Fibroblast of the conjunctiva (primary cell): ENCODE results near the gene ZNF646.
"Not testable (repeated sequence)": the region's sequence is repeated elsewhere in the genome, so short reads cannot be mapped to it uniquely, and the experiment has no call there.

Source experiments
- DNase-seq: peaks from one replicate; pipeline ENCODE4 v3.0.0-alpha.2; 2010; ENCODE audit warnings: low read depth

Gene ZNF646

GRCh38 chr16:31083981-31084380 lies 9.8 kb downstream of the ZNF646 start:
- DNase-seq, result no peak

GRCh38 chr16:31084584-31085302 lies 10.5 kb downstream of the ZNF646 start:
- DNase-seq, result no peak

GRCh38 chr16:31085411-31085810 lies 11.2 kb downstream of the ZNF646 start:
- no peak for DNase-seq

DNA sequence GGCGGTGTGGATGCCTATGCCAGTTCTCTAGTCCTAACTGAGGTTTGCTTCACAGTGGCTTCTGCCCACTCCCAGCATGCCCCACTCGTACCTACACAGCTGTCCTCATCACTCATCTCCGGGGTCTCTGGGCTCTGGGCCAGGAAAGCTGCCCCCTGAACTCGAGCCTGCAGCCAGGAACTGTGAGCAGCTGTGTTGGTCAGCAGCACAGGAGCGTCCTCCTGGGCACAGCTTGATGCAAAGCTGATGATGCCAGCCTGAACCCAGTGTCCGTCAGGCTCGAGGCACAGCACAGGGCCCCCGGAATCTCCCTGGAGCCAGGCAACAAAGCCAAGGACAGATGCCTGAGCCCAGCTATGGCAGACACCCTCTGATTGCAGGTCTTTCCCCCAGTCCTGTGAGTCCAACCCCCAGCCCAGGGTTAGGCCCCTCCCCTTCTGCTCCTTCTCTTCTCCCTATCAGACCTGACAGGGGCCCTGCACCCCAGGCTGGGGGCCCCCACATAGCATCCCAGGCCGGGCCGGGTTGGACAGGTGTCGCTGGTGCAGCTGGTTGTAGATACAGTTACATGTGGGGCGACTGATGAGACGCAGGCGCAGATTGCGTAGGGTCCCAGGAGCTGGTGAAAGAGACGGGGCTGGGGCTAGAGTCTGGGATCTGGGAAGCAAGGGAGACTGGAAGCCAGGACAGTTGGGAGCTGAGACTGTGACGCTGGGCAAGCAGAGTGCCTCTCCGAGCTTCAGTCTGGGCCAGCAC lies 11.8 kb downstream of the ZNF646 start:
- no peak for DNase-seq

DNA sequence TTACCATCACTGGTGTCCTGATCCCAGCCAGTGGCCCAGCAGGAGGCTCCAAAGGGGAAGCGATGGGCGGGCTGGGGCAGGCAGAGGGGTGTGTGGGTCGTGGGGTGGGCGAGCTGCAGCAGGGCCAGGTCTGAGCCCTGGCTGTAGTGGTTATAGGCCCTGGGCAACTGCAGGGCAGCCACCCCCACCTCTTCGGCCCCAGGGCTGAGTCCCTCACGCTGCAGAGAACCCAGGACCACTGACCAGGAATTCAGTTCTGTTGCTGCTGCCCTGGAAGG lies 12.3 kb downstream of the ZNF646 start:
- no peak for DNase-seq

GRCh38 chr16:31087481-31087880 lies 13.3 kb downstream of the ZNF646 start:
- no peak for DNase-seq

DNA sequence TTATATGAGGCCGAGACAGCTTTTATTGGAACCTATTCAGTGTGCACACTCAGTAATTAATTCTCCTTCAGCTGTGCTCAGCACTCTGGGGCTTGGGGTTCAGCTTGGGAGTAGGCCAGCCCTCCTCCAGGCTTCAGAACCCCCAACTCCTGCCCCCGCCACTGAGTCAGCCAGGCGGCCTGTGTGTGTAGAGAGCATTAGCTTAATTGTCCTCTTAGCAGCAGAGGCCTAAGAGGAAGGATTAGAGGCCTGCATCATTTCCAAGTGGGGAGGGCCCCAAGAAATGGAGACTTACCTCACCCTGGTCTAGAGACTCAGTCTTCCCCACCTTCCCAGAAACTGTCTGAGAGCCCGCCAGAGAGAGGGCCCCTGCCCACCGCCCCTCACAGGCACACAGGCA lies 13.7 kb downstream of the ZNF646 start:
- no peak for DNase-seq

DNA sequence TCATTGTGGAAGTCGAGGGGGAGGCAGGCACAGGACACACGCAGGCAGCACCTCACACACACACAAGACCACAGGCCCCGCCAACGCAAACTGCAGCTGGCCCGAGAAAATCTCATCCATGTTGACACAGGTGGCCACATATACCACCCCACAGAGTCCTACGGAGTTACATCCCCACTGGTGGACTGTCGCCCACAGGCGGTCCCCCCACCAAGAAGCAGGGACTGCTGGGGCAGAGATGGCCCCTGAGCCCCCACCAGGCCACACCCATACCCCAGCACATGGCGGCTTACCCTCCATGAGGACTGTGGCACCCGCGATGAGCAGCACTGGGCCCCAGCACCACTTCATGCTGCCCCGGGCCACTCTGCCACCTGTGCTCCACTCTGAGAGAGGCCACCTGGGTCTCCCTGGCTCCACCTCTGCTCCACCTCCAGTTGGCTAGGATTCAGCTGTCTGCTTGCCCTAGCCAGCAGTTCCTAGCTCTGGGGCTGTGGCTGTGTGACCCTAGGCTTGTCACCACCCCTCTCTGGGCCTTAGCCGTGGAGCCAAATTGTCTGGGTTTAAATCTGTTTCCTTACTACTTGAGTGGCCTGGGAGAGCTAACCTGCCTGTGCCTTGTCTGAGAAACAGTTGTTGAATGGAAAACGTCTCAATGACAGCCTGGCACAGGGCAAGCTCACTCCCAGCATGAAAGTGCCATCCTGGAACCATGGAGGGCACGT lies 14.4 kb downstream of the ZNF646 start, which contains the start of gene PRSS53:
Gene PRSS53, minus strand, starts transcription at position 485 of the 725 bp plus-strand sequence. Its CDS starts 134 bp downstream, at position 351.
- DNase-seq, result no peak

- no peak for DNase-seq
Observed at GRCh38 chr16:31089199-31089598, 15.0 kb downstream of the ZNF646 start.

GRCh38 chr16:31090540-31090939 lies 16.3 kb downstream of the ZNF646 start:
- DNase-seq, result no peak

- DNase-seq, result no peak
Observed at GRCh38 chr16:31092330-31092729, 18.1 kb downstream of the ZNF646 start.

DNA sequence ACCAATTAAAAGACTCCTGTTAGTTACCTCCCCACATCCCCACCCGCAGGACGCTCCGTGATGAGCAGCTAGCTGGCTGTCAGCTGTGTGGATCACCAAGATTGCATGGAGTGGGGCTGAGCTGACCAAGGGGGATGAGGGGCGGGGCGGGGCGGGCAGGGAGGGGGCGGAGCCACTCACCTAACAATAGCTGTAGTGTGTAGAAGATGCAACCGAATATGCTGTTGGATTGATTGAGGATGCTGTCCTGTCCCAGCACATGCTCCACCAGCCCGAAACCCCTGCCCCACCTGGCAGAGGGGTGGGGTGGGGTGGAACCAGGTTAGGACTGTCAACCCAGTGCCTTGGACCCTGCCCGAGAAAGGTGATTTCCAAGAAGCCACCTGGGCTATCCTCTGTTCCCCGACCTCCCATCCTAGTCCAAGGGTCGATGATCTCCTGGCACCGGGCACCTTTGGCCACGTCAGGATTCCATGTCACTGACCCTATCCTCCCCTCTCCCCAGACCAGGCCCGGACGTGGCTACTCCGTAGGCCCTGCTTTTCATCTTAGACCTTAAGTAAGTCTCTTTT lies 19.0 kb downstream of the ZNF646 start:
- no peak for DNase-seq

DNA sequence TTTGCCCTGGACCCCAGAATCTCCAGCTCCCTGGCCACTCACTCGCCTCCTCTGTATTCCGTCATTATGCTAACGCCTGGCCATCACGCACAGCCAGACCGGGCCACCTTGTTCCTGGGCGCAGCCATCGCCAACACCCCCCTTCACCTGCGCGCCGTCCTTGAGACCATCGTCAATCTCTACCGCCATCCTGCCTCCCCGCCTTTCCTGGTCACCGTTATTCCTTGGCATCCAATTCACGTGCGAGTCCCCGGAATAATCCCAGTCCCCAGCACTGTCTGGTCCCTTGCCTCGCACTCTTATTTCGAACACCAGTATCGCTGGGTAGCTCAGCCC lies 19.8 kb downstream of the ZNF646 start:
- DNase-seq, result no peak

GRCh38 chr16:31094424-31095120 lies 20.4 kb downstream of the ZNF646 start, which contains the start of gene VKORC1:
TSS of gene VKORC1 (minus strand) at chr16:31094797. CDS start at chr16:31094729, 68 bp downstream.
- DNase-seq, result peak; percentile 96

DNA sequence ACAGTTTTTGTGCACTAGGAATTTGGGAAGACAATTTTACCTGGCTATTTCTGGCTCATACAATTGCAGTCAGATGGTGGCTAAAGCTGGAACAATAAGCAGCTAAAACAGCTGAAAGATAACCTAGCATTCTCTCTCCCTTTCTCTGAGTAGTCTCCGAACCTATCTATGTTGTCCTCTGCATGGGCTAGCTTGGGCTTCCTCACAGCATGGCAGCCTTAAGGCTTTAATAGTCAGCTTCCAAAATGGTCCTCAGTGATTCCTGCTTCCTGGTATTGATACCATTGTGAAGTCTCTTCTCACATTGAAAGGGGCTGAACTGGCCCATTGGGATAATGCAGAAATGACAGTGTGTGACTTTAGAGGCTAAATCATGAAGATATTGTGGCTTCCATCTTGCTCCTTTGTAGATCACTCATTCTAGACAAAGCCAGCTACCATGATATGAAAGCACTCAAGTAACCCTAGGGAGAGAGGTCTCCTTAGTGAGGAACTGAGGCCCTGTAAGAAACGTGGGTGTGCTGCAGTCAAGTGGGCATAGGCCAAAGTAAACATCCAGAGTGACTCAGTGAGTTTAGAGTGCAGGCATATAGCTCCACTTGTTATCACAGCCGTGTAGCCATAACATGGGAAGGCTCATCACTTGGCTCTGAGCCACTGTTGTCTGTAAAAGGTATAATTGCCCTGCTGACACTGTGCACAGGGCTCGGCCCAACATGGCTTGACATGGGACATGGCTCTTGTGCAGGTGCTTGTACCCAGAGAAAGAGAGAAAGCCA lies 25.8 kb downstream of the ZNF646 start:
- no peak for DNase-seq

- not testable (repeated sequence) for DNase-seq
Observed at GRCh38 chr16:31100876-31101641, 26.8 kb downstream of the ZNF646 start.

DNA sequence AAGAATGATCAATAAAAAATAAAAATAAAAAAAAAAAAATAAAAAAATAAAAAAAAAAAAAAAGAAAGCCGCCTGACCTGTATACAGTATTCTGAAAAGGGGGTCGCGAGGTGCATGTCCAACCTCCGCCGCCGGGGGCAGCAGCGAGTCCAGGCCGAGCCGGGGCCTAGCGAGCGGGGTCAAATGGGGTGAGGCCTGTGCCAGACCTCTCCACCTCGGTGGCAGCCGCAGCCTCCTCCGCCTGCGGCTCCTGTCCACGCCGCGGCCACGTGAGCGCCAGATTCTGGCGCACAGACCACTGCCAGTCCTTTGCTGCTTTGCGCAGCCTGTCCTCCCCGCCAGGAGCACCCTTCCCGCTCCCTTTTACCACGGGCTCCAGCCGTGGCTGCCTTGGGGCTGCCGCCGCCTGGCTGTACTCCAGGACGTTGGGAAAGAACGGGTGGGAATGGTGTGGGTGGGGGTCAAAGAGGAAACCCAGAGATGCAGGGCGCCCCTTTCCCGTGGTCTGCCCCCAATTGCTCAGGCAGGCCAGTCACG lies 31.5 kb downstream of the ZNF646 start:
- peak; percentile 31 for DNase-seq

DNA sequence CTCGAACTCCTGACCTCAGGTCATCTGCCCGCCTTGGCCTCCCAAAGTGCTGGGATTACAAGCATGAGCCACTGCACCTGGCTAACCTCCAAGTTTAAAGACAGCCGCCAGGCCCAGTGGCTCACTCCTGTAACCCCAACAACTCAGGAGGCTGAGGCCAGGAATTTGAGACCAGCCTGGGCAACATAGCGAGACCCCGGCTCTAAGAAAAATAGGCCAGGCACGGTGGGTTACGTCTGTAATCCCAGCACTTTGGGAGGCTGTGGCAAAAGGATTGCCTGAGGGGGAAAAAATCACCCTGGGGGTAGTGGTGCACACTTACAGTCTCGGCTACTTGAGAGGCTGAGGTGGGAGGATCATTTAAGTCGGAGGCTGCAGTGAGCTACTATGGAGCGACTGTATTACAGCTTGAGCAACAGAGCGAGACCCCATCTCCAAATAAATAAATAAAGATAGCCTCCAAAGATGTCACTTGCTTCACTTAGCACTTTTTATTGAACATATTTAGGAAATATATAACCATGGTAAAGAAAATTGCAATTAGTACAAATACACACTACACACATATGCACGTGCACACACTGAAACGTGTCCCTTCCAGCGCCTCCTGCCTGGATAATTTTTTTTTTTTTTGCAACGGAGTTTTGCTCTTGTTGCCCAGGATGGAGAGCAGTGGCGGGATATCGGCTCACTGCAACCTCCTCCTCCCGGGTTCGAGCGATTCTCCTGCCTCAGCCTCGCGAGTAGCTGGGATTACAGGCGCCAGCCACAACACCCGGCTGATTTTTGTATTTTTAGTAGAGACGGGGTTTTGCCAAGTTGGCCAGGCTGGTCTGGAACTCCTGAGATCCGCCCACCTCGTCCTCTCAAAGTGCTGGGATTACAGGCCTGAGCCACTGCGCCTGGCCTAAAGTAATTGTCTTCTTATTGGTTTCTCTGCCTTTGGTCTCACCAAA lies 32.6 kb downstream of the ZNF646 start:
- no peak for DNase-seq

GRCh38 chr16:31107465-31107867 lies 33.2 kb downstream of the ZNF646 start:
- no peak for DNase-seq
